Neuronal stem cell (in vitro differentiated cells): ENCODE data around the gene NAP1L1.

ENCODE experiments used
- DNase-seq: peaks from one replicate; pipeline ENCODE4 v3.0.0-alpha.2; 2013; ENCODE audit warnings: low spot score
- H2AFZ ChIP-seq: one replicate; pipeline ENCODE4 v1.6.1; 2013; ENCODE audit warnings: mild to moderate bottlenecking, low read length, inconsistent platforms
- H2AK5ac ChIP-seq: 2 replicates; pipeline ENCODE4 v1.6.1; 2013; ENCODE audit warnings: low read depth, mild to moderate bottlenecking, inconsistent platforms, low read length, moderate library complexity, mixed read lengths
- H2BK120ac ChIP-seq: 2 replicates; pipeline ENCODE4 v1.6.1; 2013; ENCODE audit warnings: low read depth, mild to moderate bottlenecking, inconsistent platforms, low read length, moderate library complexity, mixed read lengths
- H2BK12ac ChIP-seq: one replicate; pipeline ENCODE4 v1.6.1; 2013; ENCODE audit warnings: low read length, inconsistent platforms
- H2BK15ac ChIP-seq: 2 replicates; pipeline ENCODE4 v1.6.1; 2013; ENCODE audit warnings: mild to moderate bottlenecking, low read length, inconsistent platforms, mixed read lengths
- H2BK5ac ChIP-seq: one replicate; pipeline ENCODE4 v1.6.1; 2013; ENCODE audit warnings: inconsistent platforms, mild to moderate bottlenecking, low read length, moderate library complexity
- H3K14ac ChIP-seq: one replicate; pipeline ENCODE4 v1.6.1; 2013; ENCODE audit warnings: low read length, inconsistent platforms
- H3K18ac ChIP-seq: 2 replicates; pipeline ENCODE4 v1.6.1; 2013; ENCODE audit warnings: low read length, inconsistent platforms
- H3K23ac ChIP-seq: 2 replicates; pipeline ENCODE4 v1.6.1; 2013; ENCODE audit warnings: low read depth, mild to moderate bottlenecking, mixed read lengths, low read length, inconsistent platforms; ENCODE audit not compliant: poor library complexity
- H3K27ac ChIP-seq: replicated peaks from 3 replicates; pipeline ENCODE4 v1.5.1; 2013; ENCODE audit warnings: low read length, inconsistent platforms
- H3K27me3 ChIP-seq, 3 experiments: 2 replicates each; pipeline ENCODE4 v1.6.1; 2013; ENCODE audit warnings: low read length in 3 of 3, mild to moderate bottlenecking in 2 of 3, inconsistent platforms in 1 of 3, low read depth in 1 of 3, mixed read lengths in 1 of 3, moderate library complexity in 1 of 3; ENCODE audit not compliant: control insufficient read depth in 3 of 3, insufficient read depth in 3 of 3
- H3K36me3 ChIP-seq, 2 donors: replicated peaks in 1 of 2; 2 replicates each; pipeline ENCODE4 v1.6.1; 2013; ENCODE audit warnings: low read length in 2 of 2; ENCODE audit not compliant: control insufficient read depth in 2 of 2, insufficient read depth in 2 of 2
- H3K4ac ChIP-seq: 2 replicates; pipeline ENCODE4 v1.6.1; 2013; ENCODE audit warnings: inconsistent platforms, mild to moderate bottlenecking, low read length, moderate library complexity
- H3K4me1 ChIP-seq, 2 donors: 1 replicate in 1 of 2; 2 replicates in 1 of 2; pipeline ENCODE4 v1.6.1; 2013; ENCODE audit warnings: low read length in 2 of 2, low read depth in 1 of 2; ENCODE audit not compliant: control insufficient read depth in 2 of 2, insufficient read depth in 1 of 2
- H3K4me2 ChIP-seq: one replicate; pipeline ENCODE4 v1.6.1; 2013; ENCODE audit warnings: mild to moderate bottlenecking, low read length, inconsistent platforms; ENCODE audit not compliant: insufficient read depth, poor library complexity, severe bottlenecking
- H3K4me3 ChIP-seq, 2 donors: 2 replicates each; pipeline ENCODE4 v1.5.1; 2013; ENCODE audit warnings: low read length in 2 of 2, mild to moderate bottlenecking in 2 of 2, inconsistent platforms in 1 of 2, moderate library complexity in 1 of 2
- H3K79me1 ChIP-seq: one replicate; pipeline ENCODE4 v1.6.1; 2013; ENCODE audit warnings: low read depth, mild to moderate bottlenecking, inconsistent platforms, low read length, moderate library complexity
- H3K9ac ChIP-seq: one replicate; pipeline ENCODE4 v1.6.1; 2013; ENCODE audit warnings: mild to moderate bottlenecking, low read depth, low read length, inconsistent platforms; ENCODE audit not compliant: poor library complexity
- H3K9me3 ChIP-seq, 2 donors: replicated peaks in 1 of 2; 2 replicates each; pipeline versions ENCODE3 to v1.6.1; 2013; ENCODE audit warnings: low read length in 2 of 2, mild to moderate bottlenecking in 2 of 2, inconsistent platforms in 1 of 2, low read depth in 1 of 2, mixed read lengths in 1 of 2, moderate library complexity in 1 of 2; ENCODE audit not compliant: control insufficient read depth in 2 of 2, insufficient read depth in 1 of 2
- H4K8ac ChIP-seq: one replicate; pipeline ENCODE4 v1.6.1; 2013; ENCODE audit warnings: low read depth, mild to moderate bottlenecking, inconsistent platforms, low read length, moderate library complexity
- H4K91ac ChIP-seq: one replicate; pipeline ENCODE4 v1.6.1; 2013; ENCODE audit warnings: low read length, low read depth, mild to moderate bottlenecking, inconsistent platforms; ENCODE audit not compliant: poor library complexity
- WGBS, 2 donors: extraction: QIAGEN DNeasy Blood & Tissue Kit; methylation state at CpG; one replicate each; pipeline ENCODE4 v1.1.7; 2013; ENCODE audit warnings: missing lambda C conversion rate in 2 of 2, mixed read lengths in 1 of 2; ENCODE audit not compliant: insufficient read length in 2 of 2, insufficient replicate concordance in 1 of 2; ENCODE audit errors: extremely low coverage in 2 of 2; 5-methylcytosine and 5-hydroxymethylcytosine counted together

The NAP1L1 gene

GRCh38 chr12:76031414-76032042, 53.0 kb downstream of the NAP1L1 start, which contains the start of gene PHLDA1:
Gene PHLDA1 (minus strand): TSS chr12:76031776.
- Histone ChIP-seq H2AFZ (peak within 1 kb of the TSS; percentile 91), H2BK120ac (no peak within 1 kb of the TSS), H3K79me1 (peaks cover 1% of the 10 kb centered on the region), H2BK12ac (peak within 1 kb of the TSS; percentile 42), H2AK5ac (peak within 1 kb of the TSS; percentile 3), H2BK5ac (no peak within 1 kb of the TSS), H3K18ac (peak within 1 kb of the TSS; percentile 89), H4K8ac (no peak within 1 kb of the TSS), H3K9ac (peak within 1 kb of the TSS; percentile 94), H3K14ac (no peak within 1 kb of the TSS), H3K4me1 (peaks cover 8 to 14% of the 10 kb centered on the region in 2 donors), H4K91ac (no peak within 1 kb of the TSS), H3K36me3 (peaks cover 0 to 27% of the 10 kb centered on the region in 2 donors), H3K27ac (peak within 1 kb of the TSS; percentile 40), H2BK15ac (peak within 1 kb of the TSS; percentile 30), H3K23ac (peak within 1 kb of the TSS; percentile 60), H3K9me3 (no peaks in the 10 kb centered on the region), H3K27me3 (peaks cover 0 to 17% (median 3%) of the 10 kb centered on the region in 3 experiments), H3K4ac (no peak within 1 kb of the TSS), H3K4me2 (peak within 1 kb of the TSS; percentile 99), H3K4me3 (peak within 1 kb of the TSS; percentile 92 to 94)
- peak; percentile 89 for DNase-seq
- WGBS, 2 donors: no CpG with 5 or more reads among the region's 67 CpGs

GRCh38 chr12:76031081-76031413, 53.4 kb downstream of the NAP1L1 start:
- no CpG with 5 or more reads among the region's 26 CpGs for WGBS, 2 donors
- no peak overlapping the region for H2BK5ac ChIP-seq
- H3K27me3 ChIP-seq: peaks cover 0 to 17% (median 3%) of the 10 kb centered on the region in 3 experiments
- peak overlapping the region; percentile 30 for H2BK15ac ChIP-seq
- no peak for DNase-seq
- H4K91ac ChIP-seq: no peak overlapping the region
- H3K4me2 ChIP-seq: peak overlapping the region; percentile 99
- peak overlapping the region; percentile 92 to 94 for H3K4me3 ChIP-seq
- peak overlapping the region; percentile 94 for H3K9ac ChIP-seq
- H3K36me3 ChIP-seq: peaks cover 0 to 30% of the 10 kb centered on the region in 2 donors
- peak overlapping the region; percentile 88 for H3K18ac ChIP-seq
- H2BK12ac ChIP-seq: no peak overlapping the region
- no peak overlapping the region for H3K14ac ChIP-seq
- peaks cover 1% of the 10 kb centered on the region for H3K79me1 ChIP-seq
- H3K9me3 ChIP-seq: no peaks in the 10 kb centered on the region
- H2AK5ac ChIP-seq: no peak overlapping the region
- H2AFZ ChIP-seq: peak overlapping the region; percentile 91
- peak overlapping the region; percentile 60 for H3K23ac ChIP-seq
- no peak overlapping the region for H3K4ac ChIP-seq
- H2BK120ac ChIP-seq: no peak overlapping the region
- H3K27ac ChIP-seq: no peak overlapping the region
- H4K8ac ChIP-seq: no peak overlapping the region
- peaks cover 8 to 16% of the 10 kb centered on the region in 2 donors for H3K4me1 ChIP-seq

GRCh38 chr12:76030341-76031080, 54.0 kb downstream of the NAP1L1 start:
- peak overlapping the region; percentile 76 for H3K23ac ChIP-seq
- no peak overlapping the region for H3K27ac ChIP-seq

DNA sequence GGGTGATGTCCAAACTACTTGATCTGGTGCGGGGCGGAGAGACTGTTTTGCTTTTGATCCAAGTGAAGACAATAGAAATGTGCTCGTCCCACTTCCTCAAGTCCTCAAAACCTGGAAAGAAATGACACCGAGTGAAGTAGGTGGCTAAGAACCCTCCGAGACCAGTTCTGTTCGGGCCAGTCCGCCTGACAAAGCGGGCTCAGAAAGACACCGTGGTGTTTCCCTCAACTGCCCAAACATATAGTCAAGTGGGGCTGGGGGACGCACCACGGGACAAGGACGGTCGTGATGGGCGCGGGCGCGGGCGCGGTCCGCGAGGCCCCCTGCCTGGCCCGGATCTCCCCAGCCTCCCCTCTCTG, 54.5 kb downstream of the NAP1L1 start:
- Histone ChIP-seq H3K4me1 (peaks cover 8 to 23% of the 10 kb centered on the region in 2 donors), H3K9me3 (no peaks in the 10 kb centered on the region), H3K18ac (peak overlapping the region; percentile 85), H3K79me1 (peaks cover 1% of the 10 kb centered on the region), H3K4me3 (peak overlapping the region; percentile 92 to 94), H3K4ac (no peak overlapping the region), H2BK120ac (no peak overlapping the region), H3K27ac (no peak overlapping the region), H3K9ac (peak overlapping the region; percentile 94), H2AFZ (peak overlapping the region; percentile 91), H4K91ac (no peak overlapping the region), H3K23ac (no peak overlapping the region), H3K27me3 (peaks cover 0 to 17% (median 3%) of the 10 kb centered on the region in 3 experiments), H3K36me3 (peaks cover 0 to 30% of the 10 kb centered on the region in 2 donors), H2AK5ac (peak overlapping the region; percentile 3), H3K4me2 (peak overlapping the region; percentile 99), H3K14ac (no peak overlapping the region), H2BK12ac (no peak overlapping the region), H4K8ac (no peak overlapping the region), H2BK5ac (no peak overlapping the region), H2BK15ac (no peak overlapping the region)
- no peak for DNase-seq
- no CpG with 5 or more reads among the region's 22 CpGs for whole genome bisulfite sequencing, 2 donors

More at GRCh38 chr12:76030341-76031080, 54.0 kb downstream of the NAP1L1 start:
- peak overlapping the region; percentile 99 for H3K4me2 ChIP-seq
- no peak for DNase-seq
- no CpG with 5 or more reads among the region's 40 CpGs for WGBS, 2 donors
- peaks cover 8 to 21% of the 10 kb centered on the region in 2 donors for H3K4me1 ChIP-seq
- no peaks in the 10 kb centered on the region for H3K9me3 ChIP-seq
- peak overlapping the region; percentile 42 for H2BK12ac ChIP-seq
- H3K36me3 ChIP-seq: peaks cover 0 to 30% of the 10 kb centered on the region in 2 donors
- no peak overlapping the region for H2BK120ac ChIP-seq
- H3K79me1 ChIP-seq: peaks cover 1% of the 10 kb centered on the region
- peak overlapping the region; percentile 88 for H3K18ac ChIP-seq
- no peak overlapping the region for H2BK5ac ChIP-seq
- H3K4me3 ChIP-seq: peak overlapping the region; percentile 92 to 94
- no peak overlapping the region for H3K4ac ChIP-seq
- no peak overlapping the region for H3K14ac ChIP-seq
- H3K27me3 ChIP-seq: peaks cover 0 to 17% (median 3%) of the 10 kb centered on the region in 3 experiments
- peak overlapping the region; percentile 3 for H2AK5ac ChIP-seq
- H2BK15ac ChIP-seq: peak overlapping the region; percentile 30
- H4K91ac ChIP-seq: no peak overlapping the region
- no peak overlapping the region for H4K8ac ChIP-seq
- H2AFZ ChIP-seq: peak overlapping the region; percentile 91
- H3K9ac ChIP-seq: peak overlapping the region; percentile 94
